Fibroblast of the aortic adventitia (primary cell): Measurements from ENCODE around the gene PCSK5. TPM values are rescaled to one million over a fixed set of nuclear protein-coding genes. Genes with fewer than 3 reads are reported as not detected.

Source experiments
- DNase-seq: peaks from one replicate; pipeline ENCODE4 v3.0.0-alpha.2; 2010; ENCODE audit warnings: low read depth
- H3K4me3 ChIP-seq: 2 replicates; pipeline ENCODE4 v1.5.1; 2011; ENCODE audit warnings: low read depth, mild to moderate bottlenecking, control low read depth, low read length, moderate library complexity
- CTCF ChIP-seq: IDR thresholded peaks from 2 replicates; pipeline ENCODE4 v1.5.1; 2011; ENCODE audit warnings: mild to moderate bottlenecking, low read length, control low read depth, inconsistent platforms; ENCODE audit not compliant: insufficient read depth
- total RNA-seq: library from RNA; depleted of rRNA; stranded (reverse); fragments of >200 nt; gene quantifications from 2 replicates; pipeline ENCODE4 v1.2.3, GENCODE V29; 2012; ENCODE audit warnings: low replicate concordance

PCSK5 gene
- total RNA-seq, 1 donor, result 3.6 TPM

GRCh38 chr9:76377791-76378190 is 487.3 kb downstream of the PCSK5 start:
- DNase-seq, result no peak
- H3K4me3 ChIP-seq, result no peak overlapping the region
- no peak for TF ChIP-seq CTCF

GRCh38 chr9:76378367-76379073 is 488.0 kb downstream of the PCSK5 start:
- no peak overlapping the region for H3K4me3 ChIP-seq
- no peak for DNase-seq
- TF ChIP-seq CTCF, result no peak

GRCh38 chr9:76379494-76379893 is 489.0 kb downstream of the PCSK5 start:
- no peak overlapping the region for H3K4me3 ChIP-seq
- TF ChIP-seq CTCF, result no peak
- no peak for DNase-seq

GRCh38 chr9:76390656-76391055 is 500.2 kb downstream of the PCSK5 start:
- TF ChIP-seq CTCF, result no peak
- no peak overlapping the region for H3K4me3 ChIP-seq
- no peak for DNase-seq

GRCh38 chr9:76394195-76394959 is 503.9 kb downstream of the PCSK5 start, which contains the start of gene RFK:
Gene RFK, minus strand, starts transcription at chr9:76394426. Its CDS starts 255 bp downstream, at chr9:76394171.
- DNase-seq, result peak; percentile 91
- H3K4me3 ChIP-seq, result peak within 1 kb of the TSS; percentile 91
- peak; percentile 48 for TF ChIP-seq CTCF

GRCh38 chr9:76394960-76395252 is 504.4 kb downstream of the PCSK5 start:
- TF ChIP-seq CTCF, result no peak
- peak overlapping the region; percentile 80 for H3K4me3 ChIP-seq
- DNase-seq, result peak; percentile 42
